CD4-positive, alpha-beta T cell treated with Interleukin-15 for 4 hours (primary cell): ENCODE results near the gene MANEA.
A peak's percentile ranks its signal among the peaks of the same experiment; 100 is the strongest.
"Not testable (repeated sequence)": the region's sequence is repeated elsewhere in the genome, so short reads cannot be mapped to it uniquely, and the experiment has no call there.

Source experiments
- DNase-seq: peaks from one replicate; pipeline ENCODE4 v3.0.0-alpha.2; 2020; ENCODE audit warnings: low spot score

The MANEA gene, protein sequence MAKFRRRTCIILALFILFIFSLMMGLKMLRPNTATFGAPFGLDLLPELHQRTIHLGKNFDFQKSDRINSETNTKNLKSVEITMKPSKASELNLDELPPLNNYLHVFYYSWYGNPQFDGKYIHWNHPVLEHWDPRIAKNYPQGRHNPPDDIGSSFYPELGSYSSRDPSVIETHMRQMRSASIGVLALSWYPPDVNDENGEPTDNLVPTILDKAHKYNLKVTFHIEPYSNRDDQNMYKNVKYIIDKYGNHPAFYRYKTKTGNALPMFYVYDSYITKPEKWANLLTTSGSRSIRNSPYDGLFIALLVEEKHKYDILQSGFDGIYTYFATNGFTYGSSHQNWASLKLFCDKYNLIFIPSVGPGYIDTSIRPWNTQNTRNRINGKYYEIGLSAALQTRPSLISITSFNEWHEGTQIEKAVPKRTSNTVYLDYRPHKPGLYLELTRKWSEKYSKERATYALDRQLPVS

GRCh38 chr6:95577304-95578105 is at the start of gene MANEA:
Gene MANEA (plus strand): TSS chr6:95577535. CDS start chr6:95586440, 8,905 bp downstream.
- peak; percentile 86 for DNase-seq

DNA sequence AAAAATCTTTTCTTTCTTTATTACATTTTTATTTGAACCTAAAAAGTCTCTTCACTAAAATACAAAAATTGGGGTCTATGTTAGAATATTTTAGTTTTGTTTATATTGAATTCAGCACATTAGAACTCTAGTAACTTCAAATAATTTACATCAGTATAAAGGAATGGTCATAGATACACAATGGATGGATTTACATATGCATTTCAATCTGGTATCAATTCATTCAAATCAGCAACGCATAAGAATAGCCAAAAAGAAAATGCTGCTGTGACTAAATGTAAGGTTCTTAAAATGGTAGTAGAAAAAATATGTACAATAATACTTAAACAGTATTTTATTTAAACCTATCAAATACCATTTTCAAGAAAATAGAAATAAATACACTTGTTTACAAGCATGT is 47.6 kb upstream of the MANEA start:
- no peak for DNase-seq

- no peak for DNase-seq
These were observed 47.0 kb upstream of the MANEA start for GRCh38 chr6:95530176-95530819.

DNA sequence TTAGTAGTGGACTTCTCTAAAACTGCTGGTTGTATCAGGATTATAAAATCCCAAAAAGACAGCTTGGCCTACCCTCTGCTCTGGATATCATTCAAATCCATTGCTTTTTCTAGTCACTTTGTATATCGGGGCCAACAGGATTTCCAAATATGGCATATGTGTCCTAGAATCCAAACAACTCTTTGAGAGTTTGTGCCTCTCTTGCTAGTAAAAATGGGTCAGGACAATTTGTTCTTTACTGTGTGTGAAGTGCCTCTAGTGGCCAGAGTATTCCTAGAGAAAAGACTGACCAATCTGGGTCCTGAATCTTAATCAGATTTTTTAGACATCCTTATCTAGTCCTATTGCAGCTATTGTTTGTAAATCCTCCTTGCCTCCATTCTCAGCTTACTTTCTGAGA is 33.5 kb upstream of the MANEA start:
- DNase-seq = no peak

DNA sequence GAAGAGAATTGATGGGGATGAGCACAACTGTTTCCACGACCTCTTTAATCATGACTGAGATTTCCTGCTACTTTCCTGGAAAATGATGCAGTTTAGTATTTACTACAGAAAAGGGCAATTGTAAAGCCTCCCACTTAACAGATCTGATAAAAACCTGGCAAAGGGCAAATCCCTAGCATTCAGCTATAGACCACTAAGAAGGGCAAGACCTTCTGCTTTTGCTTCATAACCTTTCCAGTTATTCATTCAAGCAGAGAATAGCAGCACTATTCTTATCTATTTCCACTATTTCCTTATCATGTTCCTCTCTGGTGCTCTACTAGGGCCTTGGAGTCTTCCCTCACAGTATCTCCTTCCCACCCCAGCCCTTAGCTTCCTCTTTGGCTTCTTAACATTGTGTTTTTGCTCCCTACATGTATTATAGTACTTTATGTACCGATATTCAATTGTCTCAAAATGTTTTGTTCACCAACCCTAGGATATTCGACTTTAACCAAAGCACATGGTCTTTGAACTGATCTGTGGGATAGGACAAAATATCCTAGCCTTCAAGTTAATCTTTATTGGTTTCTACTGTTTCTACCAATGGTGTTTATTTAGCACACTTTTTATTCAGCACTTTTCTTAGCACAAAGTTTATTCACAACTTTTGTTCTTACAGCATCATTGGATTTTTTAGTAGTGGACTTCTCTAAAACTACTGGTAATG is 32.7 kb upstream of the MANEA start:
- no peak for DNase-seq

- no peak for DNase-seq
These were observed 32.1 kb upstream of the MANEA start for GRCh38 chr6:95545226-95545625.

DNA sequence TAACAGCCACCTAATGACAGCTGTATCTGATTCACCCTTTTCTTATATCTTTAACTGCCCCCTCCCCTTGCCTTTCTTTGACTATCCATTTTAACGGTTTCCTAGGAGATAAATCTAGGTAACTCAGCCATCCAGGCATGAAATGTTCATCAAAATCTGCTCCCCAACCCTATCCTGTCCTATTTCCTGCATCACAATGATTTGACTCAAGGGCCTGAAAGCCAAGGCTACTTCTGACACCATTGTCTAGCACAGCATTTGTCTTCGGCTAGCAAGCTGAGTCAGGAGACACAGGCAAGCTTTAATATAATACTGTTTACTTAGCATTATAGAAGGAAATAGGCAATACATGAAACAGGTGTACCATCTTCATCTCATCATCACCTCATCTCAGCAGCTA is 31.6 kb upstream of the MANEA start:
- no peak for DNase-seq

DNA sequence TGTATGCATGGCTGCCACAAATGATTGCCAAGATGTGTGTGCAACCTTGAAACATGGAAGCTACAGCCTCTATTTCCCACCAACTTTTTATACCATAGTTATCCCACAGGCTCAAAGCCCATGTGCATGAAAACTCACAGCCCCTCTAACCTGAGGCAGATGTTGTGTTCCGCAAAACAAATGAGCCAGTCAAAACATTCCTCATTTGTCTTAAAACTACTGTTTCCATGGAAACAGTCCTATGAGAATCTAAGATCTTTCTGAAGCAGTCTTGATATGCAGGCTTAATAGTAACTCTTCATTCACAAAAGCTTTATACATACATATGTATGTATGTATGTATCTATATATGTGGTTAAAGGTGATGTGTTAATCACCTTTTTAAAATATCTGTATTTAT is 31.2 kb upstream of the MANEA start:
- DNase-seq = no peak

DNA sequence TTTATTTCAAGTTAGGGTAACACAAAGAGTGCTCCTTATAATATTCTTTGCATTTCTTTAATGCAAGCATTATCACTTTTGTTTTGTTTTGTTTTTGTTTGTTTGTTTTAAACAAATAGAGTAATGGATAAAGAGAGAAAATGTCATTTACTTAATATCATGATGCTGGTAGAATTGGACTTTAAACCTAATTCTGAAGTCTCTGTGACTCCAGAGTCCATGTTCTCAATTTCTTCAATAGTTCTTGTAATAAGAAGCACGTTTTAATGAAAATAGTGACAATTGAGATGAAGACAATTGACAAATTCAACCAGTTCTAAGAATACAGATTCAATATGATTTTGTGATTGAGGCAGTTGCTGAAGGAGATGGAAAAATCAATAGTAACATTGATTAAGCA is 30.3 kb upstream of the MANEA start:
- DNase-seq = no peak

DNA sequence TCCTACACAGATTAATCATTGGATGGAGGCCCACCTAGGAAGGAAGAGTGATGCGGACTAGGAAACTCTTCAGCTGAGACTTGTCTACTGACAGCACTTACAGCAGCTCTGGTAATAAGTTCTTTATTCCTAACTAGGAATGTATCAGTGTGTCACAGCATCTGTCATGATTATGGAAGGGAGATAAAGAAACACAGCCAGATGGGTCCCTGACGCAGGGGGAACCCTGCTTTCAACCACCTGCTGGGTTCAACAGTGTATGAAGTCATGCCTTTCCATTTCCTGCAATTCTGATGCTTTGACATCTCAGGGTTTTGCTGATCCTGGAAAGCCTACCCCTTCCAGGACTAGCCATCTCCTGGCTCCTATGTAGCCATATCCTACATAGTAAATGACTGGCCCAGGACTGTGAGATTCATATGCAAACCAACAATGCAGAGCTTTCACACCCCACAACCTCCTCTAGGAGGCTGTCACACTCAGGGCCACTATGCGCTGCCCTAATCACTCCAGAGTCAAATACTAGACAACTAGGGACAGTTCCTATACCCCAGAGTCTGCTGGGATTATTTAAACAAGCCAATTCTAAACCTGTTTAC is 29.0 kb upstream of the MANEA start:
- DNase-seq = no peak

- no peak for DNase-seq
These were observed 25.5 kb upstream of the MANEA start for GRCh38 chr6:95551678-95552324.

DNA sequence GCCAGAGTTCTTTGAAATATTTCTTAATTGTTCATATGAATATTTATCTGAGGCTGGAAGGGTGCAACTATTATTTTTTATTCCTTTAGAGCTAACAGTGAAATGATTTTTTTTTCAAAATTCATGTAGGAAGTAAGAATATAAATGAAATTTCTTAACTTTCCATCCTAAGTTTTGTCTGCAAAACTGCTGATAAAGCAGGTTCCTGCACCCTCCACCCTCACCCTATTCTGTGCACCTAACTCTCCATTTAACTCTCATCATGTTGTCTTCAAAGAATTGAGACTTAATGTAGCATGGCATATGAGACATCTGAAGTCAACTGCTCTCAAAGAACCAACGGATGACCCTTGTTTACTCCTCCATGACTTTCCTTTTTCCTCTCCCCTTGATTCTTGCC is 23.5 kb upstream of the MANEA start:
- DNase-seq = no peak

GRCh38 chr6:95560956-95561355 is 16.4 kb upstream of the MANEA start:
- not testable (repeated sequence) for DNase-seq

- DNase-seq = no peak
These were observed 7.8 kb upstream of the MANEA start for GRCh38 chr6:95569560-95569959.

DNA sequence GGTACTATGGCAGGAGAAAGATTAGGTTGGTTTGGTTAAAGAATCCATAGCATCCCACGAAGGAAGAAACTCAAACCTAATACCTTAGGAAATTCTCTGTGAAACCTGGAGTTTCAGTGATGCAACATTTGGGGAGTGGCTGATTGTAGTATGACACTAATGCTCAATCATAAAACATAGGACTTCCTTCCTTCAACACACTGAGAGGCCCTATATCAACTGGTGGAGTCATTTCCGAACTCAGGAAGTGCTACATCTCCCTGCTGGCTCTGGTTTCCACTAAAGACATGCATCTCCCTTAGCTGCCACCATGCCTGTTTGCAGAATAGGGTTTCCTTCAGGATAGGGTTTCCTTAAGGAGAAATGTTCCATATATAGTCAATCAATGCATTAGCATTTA is 5.2 kb upstream of the MANEA start:
- no peak for DNase-seq

DNA sequence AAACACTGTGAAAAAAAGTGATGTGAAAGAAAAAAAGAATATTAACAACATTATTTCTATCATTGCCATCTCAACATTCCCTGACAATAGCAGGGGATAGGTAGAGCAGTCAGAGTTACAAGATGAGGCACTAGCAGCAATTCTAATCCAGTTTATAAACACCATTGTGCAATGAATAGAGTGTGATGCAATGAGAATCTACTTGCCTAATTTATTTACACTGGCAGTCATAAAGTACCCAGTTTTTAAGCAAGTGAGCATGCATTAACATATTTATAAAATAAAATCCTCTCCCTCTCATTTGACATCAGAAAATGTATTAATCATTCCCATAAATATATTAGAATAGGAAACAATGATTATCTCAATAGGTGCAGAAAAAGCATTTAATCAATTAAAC is 2.5 kb upstream of the MANEA start:
- DNase-seq = no peak

- peak; percentile 19 for DNase-seq
These were observed 927 bp upstream of the MANEA start for GRCh38 chr6:95576218-95576997.

DNA sequence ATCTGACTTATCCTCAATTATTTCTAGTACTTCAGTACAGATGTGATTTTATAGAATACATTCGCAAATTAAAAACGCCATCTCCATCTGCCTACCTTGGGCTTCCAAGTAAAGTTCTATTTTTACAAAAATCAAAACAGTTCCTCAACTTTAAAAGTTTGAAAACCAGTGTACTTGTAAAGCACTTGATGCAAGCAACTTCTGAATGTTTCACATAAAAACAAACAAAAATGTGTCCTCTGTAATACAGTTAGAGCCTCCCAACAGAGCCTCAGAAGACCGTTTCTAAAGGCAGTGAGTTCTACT is 384 bp upstream of the MANEA start:
- no peak for DNase-seq

DNA sequence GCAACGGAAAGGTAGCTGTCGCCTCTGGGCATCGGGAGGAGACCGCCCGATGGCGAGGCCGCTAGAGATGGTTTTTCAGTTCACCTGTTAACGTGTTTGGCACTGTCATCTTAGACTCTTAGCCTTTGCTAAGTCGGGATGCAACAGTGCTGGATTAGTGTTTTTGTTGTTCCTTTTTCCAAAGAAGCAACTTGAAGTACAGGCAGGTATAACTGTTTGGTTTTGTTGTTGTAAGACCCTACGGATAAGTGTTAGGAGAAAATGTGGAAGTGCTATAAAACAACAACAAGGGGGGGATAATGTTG is 723 bp downstream of the MANEA start:
- no peak for DNase-seq

- DNase-seq = no peak
These were observed 3.7 kb downstream of the MANEA start for GRCh38 chr6:95581073-95581472.

- DNase-seq = not testable (repeated sequence)
These were observed 6.9 kb downstream of the MANEA start for GRCh38 chr6:95584226-95584625.
